GM10266 (cell line): ENCODE measurements around the gene RMND5B.
A peak's percentile ranks its signal among the peaks of the same experiment; 100 is the strongest.

Source experiments
- DNase-seq: peaks from one replicate; pipeline ENCODE4 v3.0.0; 2012; ENCODE audit errors: extremely low spot score
- CTCF ChIP-seq: IDR thresholded peaks from 2 replicates; pipeline ENCODE4 v1.5.1; 2012; ENCODE audit warnings: mild to moderate bottlenecking, low read depth; ENCODE audit not compliant: control insufficient read depth, insufficient read depth; ENCODE audit errors: missing control alignments

The RMND5B gene

GRCh38 chr5:178119915-178120606 is 10.8 kb upstream of the RMND5B start:
- TF ChIP-seq CTCF = no peak
- DNase-seq = peak; percentile 18

DNA sequence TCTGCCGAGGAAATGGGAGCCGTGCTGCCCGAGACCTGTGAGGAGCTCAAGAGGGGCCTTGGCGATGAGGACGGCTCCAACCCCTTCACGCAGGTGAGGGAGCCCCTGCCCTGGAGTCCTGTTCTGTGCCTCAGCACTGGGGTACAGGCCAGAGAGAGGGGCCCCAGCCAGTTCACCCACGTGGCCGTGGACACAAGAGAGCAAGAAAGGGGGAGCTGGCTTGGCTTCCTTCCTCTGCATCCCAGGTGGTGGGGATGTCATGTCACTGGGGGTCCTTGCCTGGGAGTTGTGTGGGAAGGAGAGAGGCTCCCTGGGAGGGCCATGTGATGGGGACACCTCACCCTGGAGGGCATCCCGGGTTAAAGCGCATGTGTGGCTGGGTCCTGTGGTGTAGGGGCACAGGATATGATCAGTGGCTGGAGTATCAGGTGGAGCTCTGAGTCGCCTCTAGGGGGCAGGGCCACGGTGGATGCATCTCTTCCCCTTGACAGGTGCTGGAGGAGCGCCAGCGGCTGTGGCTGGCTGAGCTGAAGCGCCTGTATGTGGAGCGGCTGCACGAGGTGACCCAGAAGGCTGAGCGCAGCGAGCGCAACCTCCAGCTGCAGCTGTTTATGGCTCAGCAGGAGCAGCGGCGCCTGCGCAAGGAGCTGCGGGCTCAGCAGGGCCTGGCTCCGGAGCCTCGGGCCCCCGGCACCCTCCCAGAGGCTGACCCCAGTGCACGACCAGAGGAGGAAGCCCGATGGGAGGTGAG is 10.0 kb upstream of the RMND5B start:
- TF ChIP-seq CTCF = peak; percentile 73
- peak; percentile 93 for DNase-seq

- TF ChIP-seq CTCF = no peak
- no peak for DNase-seq
Measured at GRCh38 chr5:178121391-178122276, 9.2 kb upstream of the RMND5B start.

DNA sequence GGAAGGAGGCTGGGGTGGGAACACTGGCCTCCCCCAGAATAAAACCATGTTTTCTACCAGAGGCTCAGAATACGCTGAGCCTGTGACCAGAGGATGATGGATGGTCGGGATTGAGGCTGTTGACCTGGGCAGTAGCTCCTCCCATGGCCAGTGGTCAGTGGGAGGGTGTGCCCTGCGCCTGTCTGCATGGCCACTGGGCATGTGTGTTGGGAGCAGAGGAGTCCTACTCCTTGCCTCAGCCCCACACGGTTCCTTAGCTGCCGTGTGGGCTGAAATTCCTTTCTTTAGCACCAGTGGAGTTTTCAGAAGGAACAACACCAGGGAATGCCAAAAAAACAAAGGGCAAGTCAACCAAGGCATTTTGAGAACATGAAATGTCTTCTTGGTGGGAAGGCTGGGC is 8.5 kb upstream of the RMND5B start:
- no peak for DNase-seq
- TF ChIP-seq CTCF = no peak

DNA sequence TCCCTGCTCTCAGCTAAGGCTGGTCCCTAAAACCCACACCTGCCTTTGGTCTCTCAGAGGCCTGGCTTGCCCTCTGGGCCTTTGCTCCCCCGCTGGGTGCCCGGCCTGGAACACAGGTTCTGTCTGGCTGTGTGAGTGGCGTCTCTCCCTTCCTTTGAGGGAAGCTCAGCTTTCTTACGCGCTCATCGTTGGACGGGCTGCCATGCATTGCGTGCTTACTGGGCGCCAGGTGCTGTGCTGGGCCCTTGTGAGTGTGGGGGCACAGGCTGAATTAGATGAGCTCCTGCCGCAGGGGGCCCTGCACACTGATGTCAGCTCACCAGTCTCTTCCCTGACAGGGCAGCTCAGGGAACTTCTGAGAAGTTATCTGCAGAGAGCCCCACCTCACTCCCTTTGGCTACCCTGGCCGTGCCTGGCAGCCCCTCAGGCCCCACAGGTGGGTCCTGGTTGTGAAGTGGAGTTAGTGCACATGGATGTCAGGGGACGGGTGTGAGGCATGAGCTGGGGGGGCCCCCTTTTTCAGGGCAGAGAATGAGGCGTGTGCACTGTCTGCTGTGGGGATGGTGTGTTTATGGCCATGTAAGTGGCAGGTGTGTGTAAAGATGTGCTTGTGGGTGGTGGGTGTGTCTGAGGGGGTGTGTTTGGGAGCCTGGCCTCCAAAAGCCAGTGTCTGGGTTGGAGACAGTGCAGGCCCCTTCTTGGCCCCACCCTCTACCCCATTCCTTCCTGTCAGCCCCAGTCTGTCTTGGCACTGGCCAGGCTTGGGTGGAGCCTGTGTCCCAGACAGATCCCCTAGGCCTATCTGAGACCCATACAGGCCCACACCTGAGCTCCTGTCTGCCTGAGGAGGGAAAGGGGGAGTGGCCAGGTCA is 7.5 kb upstream of the RMND5B start:
- DNase-seq = no peak
- no peak for TF ChIP-seq CTCF
